GM10266 (cell line): Measurements from ENCODE around the gene PRPF6.

Experiments
- DNase-seq: peaks from one replicate; pipeline ENCODE4 v3.0.0; 2012; ENCODE audit errors: extremely low spot score
- TF ChIP-seq, protein P1 (sequence below): IDR thresholded peaks from 2 replicates; pipeline ENCODE4 v1.5.1; 2012; ENCODE audit warnings: mild to moderate bottlenecking, low read depth; ENCODE audit not compliant: control insufficient read depth, insufficient read depth; ENCODE audit errors: missing control alignments

Gene PRPF6

DNA sequence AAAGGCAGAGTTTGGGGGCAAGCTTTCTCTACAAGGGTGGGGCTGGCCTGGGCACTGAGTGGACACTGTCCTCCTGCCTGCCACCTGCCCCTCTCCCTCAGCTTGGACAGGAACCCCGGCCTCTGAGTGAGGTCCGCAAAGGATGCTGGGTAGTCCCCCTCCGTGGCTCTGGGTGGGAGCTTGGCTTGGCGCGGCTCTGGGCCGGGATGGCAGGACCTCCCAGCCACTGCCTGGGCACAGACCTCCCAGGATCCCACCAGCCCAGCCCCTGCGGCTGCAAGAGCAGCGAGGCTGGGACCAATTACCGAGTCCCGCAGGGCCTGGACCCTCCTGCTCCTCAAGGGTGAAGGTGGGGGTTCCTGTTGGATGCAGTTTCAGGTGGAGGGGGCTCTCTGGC is 71.4 kb downstream of the PRPF6 start:
- DNase-seq = no peak
- TF ChIP-seq, protein P1, sequence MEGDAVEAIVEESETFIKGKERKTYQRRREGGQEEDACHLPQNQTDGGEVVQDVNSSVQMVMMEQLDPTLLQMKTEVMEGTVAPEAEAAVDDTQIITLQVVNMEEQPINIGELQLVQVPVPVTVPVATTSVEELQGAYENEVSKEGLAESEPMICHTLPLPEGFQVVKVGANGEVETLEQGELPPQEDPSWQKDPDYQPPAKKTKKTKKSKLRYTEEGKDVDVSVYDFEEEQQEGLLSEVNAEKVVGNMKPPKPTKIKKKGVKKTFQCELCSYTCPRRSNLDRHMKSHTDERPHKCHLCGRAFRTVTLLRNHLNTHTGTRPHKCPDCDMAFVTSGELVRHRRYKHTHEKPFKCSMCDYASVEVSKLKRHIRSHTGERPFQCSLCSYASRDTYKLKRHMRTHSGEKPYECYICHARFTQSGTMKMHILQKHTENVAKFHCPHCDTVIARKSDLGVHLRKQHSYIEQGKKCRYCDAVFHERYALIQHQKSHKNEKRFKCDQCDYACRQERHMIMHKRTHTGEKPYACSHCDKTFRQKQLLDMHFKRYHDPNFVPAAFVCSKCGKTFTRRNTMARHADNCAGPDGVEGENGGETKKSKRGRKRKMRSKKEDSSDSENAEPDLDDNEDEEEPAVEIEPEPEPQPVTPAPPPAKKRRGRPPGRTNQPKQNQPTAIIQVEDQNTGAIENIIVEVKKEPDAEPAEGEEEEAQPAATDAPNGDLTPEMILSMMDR = no peak

DNA sequence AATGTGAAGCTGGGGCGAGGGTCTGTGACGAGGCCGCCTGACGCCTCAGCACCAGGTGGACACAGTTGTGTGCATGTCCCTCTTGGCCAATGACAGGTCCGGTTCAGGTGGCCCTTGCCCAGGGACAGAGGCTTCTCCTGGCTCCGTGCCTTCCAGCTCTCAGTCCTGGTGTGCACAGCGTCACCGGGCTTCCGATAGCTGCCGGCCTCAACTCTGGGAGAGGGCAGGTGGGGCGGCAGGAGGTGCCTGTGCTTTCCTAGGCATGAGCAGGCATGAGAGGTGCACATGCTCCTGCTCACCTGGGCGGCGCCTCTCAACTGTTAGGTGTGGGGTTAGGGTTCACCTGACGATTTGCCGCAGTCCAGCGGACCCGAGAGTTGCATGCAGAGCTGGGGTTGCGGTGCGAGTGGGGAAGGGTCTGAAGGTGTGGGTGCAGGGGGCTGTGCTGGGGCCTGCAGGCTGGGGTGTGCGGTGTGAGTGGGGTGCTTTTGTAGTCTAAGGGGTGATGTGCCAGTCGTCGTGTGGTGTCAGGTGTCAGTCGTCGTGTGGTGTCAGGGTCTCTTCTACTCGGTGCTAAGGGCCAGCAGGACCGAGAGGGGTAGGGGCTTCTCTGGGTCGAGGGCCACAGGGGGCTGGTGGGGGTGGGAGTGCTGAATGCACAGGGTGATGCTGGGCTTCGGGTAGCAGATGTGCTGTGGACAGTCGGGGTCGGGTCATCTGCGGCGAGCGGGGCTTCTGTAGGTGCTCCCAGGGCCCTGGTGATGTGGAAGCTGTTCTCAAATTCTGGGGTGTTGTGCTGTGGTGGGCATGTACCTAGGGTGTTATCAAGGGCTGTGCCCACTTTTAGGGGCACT is 72.3 kb downstream of the PRPF6 start:
- TF ChIP-seq, protein P1 = no peak
- DNase-seq = no peak

DNA sequence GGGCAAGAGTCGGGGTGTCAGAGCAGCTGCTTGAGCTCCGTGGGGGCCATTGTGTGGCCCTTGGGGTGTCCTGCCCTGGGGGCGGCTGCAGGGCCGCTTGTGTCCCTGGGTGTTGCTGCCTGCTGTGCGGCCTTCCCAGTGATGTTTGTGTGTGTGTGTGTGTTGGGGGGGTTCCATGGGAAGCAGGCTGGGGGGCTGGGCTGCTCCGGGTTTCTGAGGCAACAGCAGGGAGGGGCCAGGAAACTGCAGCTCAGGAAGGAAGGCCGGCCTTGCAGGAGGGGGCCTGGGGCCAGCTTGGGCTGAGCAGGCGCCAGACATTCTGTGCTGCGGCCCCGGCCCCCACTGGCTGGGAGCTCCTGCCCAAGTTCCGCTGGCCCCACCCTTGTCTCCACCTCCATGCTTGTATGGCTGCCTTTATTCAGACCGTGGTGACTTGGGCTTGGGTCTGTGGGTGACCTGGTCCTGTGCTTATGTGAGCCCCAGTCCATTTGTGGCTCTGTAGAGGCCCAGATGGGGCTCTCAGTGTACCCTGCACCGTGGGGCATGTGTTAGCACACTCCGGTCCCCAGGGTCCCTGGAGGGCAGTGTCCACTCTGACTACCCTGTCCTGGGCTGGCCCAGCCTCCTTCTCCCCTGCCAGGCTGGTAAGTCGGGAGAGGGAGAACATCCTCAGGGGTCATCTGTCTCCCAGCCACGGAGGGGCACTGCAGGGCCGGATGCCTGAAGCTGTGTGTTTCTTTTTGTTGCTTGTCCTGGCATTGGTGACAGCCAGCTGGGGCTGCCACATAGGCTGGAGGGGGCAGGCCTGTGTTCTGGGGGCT is 73.1 kb downstream of the PRPF6 start:
- TF ChIP-seq, protein P1 = peak; percentile 45

DNA sequence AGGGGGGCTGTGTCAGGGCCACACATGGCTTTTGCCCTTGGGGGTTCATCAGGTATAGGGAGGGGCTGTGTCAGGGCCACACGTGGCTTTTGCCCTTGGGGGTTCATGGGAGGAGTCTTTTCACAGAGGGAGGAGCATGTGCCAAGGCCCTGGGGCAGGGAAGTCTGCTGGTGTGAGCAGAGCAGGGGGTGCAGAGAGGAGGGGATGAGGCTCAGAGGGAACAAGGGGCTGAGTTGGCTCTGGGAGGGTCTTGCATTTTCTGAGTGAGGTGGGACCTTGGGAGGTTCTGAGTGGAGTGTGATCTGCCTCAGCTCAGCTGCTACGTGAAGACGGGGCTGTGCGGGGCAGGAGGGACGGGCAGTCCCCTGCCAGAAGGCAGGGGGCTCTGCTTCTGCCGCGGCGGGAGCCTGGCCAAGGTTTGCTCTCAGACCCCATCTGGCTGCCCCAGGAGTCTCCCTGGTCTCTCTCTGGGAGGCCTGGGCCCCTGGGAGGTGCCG is 74.5 kb downstream of the PRPF6 start:
- TF ChIP-seq, protein P1 = no peak
- no peak for DNase-seq

More for the DNA sequence above, 73.1 kb downstream of the PRPF6 start:
- no peak for DNase-seq

DNA sequence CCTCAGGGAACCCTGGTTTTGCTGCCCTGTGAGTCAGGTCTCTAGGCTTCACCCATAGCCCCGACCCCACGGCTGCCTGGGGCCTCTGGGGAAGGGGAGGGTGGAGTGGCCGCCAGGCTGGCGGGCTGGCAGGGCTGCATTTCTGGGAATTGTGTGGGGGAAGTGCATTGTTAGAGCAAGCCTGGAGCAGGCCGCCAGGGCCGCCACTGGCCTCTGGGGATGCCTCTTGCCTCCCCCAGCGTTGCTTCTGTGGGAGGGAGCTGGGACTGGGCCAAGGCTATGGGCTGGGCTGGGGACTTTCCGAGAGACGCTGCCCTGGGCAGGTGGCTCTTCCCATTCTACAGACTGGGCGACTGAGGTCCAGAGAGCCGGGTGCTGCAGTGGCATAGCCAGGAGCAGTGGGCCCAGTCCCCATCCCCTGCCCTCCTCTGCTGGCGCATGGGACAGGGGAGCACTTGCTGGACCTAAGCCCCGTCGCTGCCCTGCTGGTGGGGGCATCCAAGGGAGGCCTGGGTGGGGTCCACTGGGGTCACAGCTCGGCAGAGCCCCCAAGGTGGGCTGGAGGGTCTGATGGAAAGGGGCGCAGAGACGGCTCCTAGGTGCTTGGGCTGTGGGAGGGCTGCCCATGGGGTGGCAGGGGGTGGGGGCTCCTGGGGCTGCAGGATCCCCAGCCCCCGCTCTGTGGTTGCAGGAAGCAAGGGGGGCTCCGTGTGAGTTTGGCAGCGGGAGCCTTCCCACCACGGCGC is 75.1 kb downstream of the PRPF6 start:
- TF ChIP-seq, protein P1 = no peak
- DNase-seq = peak; percentile 69

DNA sequence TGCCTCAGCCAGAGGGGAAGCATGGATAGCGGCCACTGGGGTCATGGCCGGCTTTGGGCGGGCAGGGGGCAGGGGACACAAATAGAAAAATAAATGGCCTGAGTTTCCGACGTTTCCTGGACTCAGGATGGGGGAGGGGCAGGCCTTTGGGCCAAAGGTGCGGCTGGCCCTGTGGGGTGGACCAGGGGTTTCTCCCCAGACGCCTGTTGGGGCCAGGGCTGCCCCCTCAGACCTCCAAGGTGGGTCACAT is 75.6 kb downstream of the PRPF6 start:
- no peak for DNase-seq
- TF ChIP-seq, protein P1 = no peak
